Measurements from ENCODE around the gene SDK1.

SDK1 gene

DNA sequence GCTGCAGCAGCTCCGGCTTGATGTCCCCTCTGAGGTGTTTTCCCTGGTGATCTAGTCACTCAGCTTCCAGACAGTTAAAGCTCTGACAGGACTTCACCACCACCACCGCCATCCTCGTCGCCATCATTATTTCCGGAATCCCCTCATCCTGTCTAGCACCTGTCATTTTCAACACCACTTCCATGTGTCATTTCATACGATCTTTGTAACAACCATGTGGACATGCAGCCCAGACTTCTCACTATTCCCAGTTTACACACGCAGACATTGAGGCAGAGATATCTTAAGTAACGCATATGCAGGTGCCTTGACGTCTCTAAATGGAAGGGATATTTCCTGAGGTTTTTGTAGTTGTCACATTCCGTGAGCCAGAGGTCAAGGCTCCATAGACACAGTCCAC, 850.5 kb downstream of the SDK1 start:
- no peak for DNase-seq (ENCODE audit: low read depth in 2 of 2)

DNA sequence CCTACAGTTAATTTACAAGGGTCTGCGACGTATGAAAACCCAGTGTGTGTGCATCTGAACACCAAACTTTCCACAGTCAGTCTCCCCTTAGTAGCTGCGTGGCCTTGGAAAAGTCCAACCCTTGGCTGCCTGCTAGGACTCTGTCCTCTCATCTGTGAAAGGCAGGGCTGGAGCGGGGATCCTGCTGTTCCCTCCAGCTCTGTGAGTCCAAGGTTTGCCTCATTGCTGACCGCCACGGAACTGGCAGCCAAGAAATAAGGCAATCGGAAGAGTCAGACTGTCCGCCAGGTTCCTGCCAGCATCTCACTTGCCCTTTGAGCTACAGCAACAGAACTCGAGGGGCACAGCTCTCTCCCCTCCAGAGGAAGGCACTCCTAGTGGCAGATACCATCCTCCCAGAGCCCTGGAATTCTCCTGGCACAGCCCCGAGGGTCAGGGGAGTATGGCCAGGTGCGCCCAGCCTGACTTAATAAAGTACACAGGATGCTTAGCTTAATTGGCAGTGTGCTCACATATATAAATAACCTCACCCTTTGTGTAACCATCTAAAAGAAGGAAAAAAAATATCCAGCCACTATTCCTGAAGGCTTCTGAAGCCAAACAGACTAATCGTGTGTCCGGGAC, 851.0 kb downstream of the SDK1 start:
- DNase-seq (ENCODE audit: low read depth in 2 of 2), result no peak

DNA sequence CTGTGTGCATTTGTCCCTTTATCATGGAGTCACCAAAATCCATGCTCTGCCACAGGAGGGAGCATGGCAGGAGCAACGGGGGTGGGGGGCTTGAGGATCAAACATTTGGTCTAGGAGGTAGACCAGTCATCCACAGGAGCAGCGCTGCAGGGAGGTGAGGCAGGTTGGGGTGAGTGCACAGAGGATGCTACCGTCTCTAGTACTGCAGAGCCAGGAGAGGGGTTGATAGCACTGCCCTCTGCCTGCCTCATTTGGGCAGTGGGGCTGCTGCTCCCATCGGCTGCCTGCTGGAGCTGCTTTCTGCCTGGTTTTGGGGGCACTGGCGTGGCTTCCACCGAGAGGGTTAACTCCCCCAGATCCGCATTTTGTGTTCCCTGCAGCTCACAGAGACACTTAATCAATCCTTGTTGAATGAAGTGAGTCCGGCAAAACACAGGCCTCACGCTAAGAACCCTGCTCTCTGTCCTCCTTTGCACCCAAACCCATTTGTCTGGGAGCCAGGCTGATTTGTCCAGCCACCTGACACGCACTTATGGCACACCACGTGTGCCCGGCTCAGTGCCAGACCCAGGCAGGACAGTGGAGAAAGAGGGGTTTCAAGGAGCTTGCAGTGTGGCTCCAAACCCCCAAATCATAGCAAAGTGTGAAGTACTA, 854.0 kb downstream of the SDK1 start:
- no peak for DNase-seq (ENCODE audit: low read depth in 2 of 2)

- no peak for DNase-seq (ENCODE audit: low read depth in 2 of 2)
Measured at GRCh38 chr7:4156190-4156589, 855.1 kb downstream of the SDK1 start.

DNA sequence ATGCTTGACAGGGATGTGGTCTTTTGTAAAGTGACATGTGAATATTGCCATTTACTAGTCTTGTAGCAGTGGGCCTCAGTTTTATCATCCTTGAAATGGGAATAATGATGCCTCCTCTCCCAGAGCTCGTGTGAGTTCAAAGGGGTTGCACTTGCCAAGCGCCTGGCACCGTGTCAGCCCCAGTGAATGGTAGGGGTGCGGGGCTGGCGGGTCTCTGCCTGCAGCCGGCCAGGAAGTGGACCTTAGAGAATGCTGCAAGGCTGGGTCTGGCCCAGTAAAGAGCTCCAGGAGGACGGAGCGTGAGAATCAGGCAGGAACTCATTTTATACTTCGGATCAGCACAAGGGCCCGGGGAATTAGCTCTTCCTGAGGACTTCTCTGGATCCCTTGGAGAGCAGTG, 856.6 kb downstream of the SDK1 start:
- no peak for DNase-seq (ENCODE audit: low read depth in 2 of 2)

DNA sequence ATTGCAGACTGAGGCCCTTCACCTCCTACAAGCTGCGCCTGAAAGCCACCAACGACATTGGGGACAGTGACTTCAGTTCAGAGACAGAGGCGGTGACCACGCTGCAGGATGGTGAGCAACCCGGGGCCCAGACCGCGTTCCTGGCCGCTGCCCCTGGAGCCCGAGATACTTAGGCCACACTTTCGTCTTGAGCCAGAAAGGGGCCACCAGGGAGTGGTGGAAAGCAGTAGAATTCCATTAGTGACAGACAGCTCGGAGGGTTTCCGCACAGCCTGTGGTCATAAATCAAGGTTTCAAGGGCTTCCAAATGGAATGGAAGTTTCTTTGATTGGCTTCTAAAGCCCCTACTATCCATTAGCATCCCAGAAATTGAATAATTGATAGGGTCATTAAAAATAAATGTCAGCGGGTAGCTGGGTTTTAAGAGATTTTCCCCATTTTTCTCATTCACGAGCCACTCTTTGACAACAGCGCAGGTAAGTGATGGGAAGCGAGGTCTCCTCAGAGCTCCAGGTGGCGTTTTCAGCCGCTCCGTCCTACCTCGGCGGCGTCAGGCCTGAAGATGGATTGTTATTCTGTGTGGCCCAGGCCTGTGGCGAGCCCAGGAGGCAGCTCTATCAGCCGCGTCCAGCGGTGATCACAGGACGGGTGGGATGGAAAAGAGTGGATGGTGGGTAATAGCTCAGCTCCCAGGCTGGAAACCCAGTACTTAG, 857.5 kb downstream of the SDK1 start:
- no peak for DNase-seq (ENCODE audit: low read depth in 2 of 2)

DNA sequence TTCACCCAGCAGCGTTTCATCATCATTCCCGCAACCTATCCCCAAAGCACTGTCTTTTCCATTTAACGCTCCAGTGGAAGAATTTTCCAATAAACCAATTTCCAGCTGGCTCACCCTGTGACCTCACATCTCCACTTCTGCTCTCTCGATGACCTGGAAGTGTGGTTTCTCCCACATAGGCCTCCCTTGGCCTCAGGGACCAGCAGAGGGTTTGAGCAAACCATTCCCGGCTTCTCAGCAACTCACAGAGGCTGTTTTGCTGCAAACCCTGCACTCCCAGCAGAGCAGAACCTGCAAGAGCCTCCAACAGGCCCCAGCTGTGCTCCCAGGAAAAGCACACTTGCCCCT, 858.1 kb downstream of the SDK1 start:
- no peak for DNase-seq (ENCODE audit: low read depth in 2 of 2)

- no peak for DNase-seq (ENCODE audit: low read depth in 2 of 2)
Measured at GRCh38 chr7:4159761-4160554, 858.9 kb downstream of the SDK1 start.

GRCh38 chr7:4162884-4163564, 862.0 kb downstream of the SDK1 start:
- no peak for DNase-seq (ENCODE audit: low read depth in 2 of 2)

DNA sequence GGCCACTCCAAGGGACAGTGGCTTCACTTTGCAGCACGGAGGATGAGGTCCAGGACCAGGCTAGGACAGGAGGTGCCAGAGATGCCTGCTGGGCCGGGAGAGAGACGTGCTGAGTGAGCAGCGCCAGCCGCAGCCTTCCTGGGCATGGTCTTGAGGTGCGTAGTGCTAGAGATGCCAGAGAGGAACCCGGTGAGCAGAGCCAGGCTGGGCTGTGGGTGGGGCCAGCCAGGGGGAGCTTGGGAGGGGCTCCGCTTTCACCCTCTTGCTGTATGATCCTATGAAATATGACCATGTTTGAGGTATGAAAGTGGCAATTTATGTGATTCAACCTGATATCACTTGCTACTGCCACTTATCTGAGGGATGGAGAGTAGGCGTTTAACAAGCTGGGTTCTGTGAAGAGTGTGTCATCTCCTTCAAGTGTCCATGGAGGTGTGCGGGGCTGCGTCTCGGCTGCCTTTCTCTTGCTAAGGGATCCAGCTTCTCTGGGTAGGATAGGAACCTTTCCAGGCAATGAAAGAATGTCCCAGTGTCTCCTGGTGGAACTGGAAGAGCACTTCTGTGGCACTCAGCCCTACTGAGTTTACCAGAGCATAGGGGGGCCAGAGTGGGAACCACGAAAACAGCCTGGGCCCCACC, 862.6 kb downstream of the SDK1 start:
- no peak for DNase-seq (ENCODE audit: low read depth in 2 of 2)

DNA sequence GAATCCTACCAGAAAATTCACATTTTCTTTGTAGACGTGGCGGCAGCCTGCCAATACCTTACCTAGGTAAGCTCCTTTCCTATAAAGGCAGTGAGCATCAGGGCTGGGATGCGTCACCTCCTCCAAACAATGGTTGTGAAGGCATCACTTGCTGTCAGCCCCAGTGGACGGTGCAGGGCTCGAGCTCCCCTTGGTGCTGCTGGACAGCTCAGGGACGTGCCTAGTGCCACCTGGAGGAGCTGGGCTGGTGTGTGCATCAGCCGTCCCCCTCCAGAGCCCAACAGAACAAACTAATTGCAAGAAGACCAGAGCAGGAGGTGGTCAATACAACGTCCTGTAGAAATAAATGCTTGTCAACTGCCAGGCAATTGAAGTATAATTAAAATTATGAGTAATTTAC, 863.5 kb downstream of the SDK1 start:
- DNase-seq (ENCODE audit: low read depth in 2 of 2), result no peak

DNA sequence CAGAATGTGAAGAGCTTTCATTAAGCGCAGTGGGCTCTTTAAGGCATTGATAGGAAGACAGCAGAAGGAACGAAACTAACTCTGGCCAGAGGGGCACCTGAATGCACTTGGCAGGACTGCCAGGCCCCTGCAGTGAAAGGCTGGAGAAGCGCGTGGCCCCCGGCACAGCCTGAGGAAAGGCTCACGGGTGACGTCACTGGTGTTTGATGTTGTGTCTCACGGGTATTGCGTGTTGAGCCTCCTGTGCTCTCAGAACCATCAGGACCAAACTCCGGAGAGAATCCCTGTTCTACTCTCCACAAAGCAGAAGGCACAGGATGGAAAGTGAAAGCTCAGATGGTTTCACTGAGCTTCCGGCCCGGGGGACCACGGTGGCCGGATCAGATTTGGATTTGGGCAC, 865.3 kb downstream of the SDK1 start:
- no peak for DNase-seq (ENCODE audit: low read depth in 2 of 2)

DNA sequence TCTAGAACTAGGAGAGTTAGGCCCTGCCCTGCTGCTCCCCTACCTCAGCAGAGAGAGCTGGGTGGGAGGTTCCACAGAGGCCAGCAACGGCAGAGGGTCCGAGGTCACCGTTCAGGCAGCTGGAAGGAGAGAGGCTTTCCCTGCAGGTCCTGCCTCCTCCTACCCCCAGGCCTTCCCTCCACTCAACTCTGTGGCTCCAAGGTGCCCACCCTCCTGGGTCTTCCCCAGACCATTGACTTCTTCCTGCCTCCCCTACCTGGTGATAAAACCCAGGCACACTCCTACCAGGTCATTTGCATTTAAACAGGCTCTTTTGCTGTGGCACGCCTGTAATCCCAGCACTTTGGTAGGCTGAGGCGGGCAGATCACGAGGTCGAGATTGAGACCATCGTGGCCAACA, 865.8 kb downstream of the SDK1 start:
- no peak for DNase-seq (ENCODE audit: low read depth in 2 of 2)

DNA sequence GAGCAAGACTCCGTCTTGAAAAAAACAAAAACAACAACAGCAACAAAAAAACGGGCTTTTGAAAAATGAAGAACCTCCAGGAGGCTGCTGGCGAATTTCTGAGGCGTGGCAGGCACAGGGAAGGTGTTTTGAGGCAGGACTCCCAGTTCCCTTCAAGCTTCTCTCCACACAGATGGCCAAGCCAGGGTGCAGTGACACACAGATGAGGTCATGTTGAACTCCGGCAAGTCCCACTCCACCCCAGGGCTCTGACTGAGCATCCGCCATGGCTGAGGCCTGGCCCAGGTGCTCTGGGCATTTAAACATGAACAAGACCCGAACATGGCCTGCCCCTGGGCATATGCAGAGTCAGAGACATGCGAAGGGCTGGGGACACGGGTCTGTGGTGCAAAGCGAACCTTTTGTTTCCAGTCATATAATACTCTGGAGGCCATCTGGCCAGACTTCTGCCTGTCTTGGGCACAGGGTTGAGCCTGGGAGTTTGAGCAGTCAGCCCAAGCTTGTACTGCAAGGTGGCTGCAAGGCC, 866.4 kb downstream of the SDK1 start:
- no peak for DNase-seq (ENCODE audit: low read depth in 2 of 2)

- DNase-seq (ENCODE audit: low read depth in 2 of 2), result no peak
Measured at GRCh38 chr7:4168041-4168440, 867.0 kb downstream of the SDK1 start.

GRCh38 chr7:4168541-4168940, 867.5 kb downstream of the SDK1 start:
- no peak for DNase-seq (ENCODE audit: low read depth in 2 of 2)

- no peak for DNase-seq (ENCODE audit: low read depth in 2 of 2)
Measured at GRCh38 chr7:4169455-4169854, 868.4 kb downstream of the SDK1 start.

DNA sequence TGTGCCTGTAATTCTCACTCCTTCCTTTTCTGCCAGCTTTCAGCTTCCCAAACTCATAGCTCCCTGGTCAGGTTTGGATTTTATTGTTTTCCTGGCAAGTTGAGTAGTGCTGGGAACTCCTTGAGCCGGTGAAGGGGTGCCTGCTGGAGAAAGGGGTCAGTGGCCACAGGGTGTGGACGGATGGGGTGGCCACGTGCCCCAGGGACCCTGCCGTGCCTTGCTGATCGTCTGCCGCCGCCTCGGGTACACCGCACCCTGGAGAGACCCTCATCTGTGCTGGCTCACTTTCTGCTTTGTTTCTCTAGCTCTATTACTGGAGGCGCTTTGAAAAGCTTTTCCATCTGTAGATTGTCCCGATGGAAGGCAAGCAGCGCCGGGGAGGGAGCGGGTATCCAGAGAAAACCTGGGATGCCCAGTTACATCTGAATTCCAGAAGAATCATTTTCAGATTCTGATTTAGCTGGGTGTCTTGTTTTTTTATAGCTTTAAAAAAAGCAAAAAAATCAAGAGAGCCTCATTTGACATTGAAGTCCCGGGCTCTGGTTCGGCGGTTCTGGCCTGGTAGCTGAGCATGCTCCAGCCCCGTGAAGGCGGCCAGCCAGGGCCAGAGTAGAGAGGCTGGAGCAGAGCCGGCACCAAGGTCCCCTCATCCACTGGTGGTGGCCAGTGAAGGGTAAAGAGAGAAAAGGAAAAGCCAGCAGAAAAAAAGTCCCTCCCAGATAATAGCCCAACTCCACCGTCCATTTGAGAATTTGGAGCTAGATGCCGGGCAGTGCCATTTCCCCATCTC, 870.1 kb downstream of the SDK1 start:
- DNase-seq (ENCODE audit: low read depth in 2 of 2), result no peak

DNA sequence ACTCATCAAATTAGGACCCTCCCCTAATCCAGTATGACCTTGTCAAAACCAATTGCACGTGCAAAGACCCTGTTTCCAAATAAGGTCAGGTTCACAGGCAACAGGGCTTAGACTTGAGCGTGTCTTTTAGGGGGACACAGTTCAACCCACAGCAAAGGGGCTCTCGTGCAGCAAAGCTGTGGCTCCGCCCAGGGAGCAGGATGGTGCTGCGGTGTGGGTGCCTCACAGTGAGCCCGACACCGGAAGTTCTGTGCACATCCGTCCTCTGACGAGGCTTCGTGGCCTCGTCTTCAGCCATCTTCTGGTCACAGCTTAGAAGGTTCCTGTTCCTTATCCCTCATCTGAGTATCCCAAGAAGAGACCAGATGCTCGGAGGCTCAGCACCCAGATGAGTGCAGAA, 871.8 kb downstream of the SDK1 start:
- no peak for DNase-seq (ENCODE audit: low read depth in 2 of 2)

- DNase-seq (ENCODE audit: low read depth in 2 of 2), result no peak
Measured at GRCh38 chr7:4173615-4174014, 872.6 kb downstream of the SDK1 start.
